Measurements from ENCODE around the gene DSCAML1.

Gene DSCAML1

DNA sequence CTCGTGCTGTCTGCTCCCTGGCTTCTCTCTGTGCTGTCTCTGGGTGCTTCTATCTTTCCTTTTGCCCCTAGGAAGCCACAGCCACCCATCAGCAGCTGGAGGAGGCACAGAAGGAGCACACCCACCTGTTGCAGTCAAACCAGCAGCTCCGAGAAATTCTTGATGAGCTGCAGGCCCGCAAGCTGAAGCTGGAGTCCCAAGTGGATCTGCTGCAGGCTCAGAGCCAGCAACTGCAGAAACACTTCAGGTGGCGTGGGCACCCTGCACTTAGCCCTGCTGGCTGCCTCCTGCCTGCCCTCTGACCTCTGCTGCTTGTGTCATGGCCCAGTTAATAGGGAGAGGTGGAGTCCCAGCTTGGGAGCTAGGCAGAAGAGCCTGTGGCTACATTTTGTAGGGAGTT, 401.5 kb downstream of the DSCAML1 start:
- DNase-seq (ENCODE audit: low spot score): no peak
- TF ChIP-seq, protein P1, sequence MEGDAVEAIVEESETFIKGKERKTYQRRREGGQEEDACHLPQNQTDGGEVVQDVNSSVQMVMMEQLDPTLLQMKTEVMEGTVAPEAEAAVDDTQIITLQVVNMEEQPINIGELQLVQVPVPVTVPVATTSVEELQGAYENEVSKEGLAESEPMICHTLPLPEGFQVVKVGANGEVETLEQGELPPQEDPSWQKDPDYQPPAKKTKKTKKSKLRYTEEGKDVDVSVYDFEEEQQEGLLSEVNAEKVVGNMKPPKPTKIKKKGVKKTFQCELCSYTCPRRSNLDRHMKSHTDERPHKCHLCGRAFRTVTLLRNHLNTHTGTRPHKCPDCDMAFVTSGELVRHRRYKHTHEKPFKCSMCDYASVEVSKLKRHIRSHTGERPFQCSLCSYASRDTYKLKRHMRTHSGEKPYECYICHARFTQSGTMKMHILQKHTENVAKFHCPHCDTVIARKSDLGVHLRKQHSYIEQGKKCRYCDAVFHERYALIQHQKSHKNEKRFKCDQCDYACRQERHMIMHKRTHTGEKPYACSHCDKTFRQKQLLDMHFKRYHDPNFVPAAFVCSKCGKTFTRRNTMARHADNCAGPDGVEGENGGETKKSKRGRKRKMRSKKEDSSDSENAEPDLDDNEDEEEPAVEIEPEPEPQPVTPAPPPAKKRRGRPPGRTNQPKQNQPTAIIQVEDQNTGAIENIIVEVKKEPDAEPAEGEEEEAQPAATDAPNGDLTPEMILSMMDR (IDR thresholded peaks at IDR 0.05; ENCODE audit: extremely low read depth, insufficient read depth, missing control alignments): no peak
- in situ Hi-C loops (cut with MboI; ENCODE audit: low pct_unique_long_range_greater_than_20kb, low sequenced_read_pairs, unreplicated experiment): no loop called here

DNA sequence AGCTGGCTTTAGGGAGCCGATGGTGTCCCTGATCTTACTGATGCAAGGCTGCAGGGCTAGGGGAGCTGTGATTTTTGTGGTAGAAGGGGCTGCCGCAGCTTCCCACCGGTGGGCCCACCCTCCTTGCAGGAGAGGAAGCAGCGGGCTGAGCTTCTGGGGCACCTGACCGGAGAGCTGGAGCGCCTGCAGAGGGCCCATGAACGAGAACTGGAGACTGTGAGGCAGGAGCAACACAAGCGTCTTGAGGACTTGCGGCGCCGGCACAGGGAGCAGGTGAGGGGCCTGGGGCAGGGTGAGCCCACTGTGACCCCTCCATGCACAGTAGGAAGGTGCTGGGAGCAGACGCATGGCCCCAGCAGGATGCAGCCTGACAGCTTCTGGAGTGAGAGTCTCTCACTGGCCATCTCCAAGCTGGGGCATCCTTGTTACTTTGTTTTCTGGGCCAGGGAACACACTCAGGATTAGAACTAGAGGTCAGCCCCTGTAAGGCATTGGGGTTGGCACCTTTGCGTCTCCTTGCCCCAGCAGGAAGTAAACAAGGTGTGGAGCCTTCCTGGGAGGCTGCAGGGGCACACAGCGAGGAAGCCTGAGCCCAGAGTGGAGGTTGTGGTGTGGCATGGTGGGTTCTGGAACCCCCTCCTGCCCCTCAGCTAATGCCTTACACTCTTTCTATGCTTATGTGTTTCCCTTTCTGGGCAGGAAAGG, 402.6 kb downstream of the DSCAML1 start:
- in situ Hi-C loops (cut with MboI; ENCODE audit: low pct_unique_long_range_greater_than_20kb, low sequenced_read_pairs, unreplicated experiment): no loop called here
- DNase-seq (ENCODE audit: low spot score): no peak
- TF ChIP-seq, protein P1 (IDR thresholded peaks at IDR 0.05; ENCODE audit: extremely low read depth, insufficient read depth, missing control alignments): no peak

DNA sequence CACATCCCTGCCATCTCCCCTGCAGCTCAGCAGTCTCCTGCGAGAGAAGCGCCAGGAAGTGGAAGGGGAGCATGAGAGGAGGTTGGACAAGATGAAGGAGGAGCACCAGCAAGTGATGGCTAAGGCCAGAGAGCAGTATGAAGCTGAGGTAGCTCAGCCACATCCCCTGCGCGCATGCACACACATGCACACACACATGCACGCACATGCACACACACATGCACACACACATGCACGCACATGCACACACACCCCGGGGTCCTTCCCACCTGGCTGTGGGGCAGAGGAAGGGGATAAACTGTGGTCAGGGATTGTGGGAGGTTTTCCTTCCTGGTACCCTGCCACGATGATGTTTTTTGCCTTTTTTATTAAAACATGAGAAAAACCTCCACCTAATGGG, 404.0 kb downstream of the DSCAML1 start:
- in situ Hi-C loops (cut with MboI; ENCODE audit: low pct_unique_long_range_greater_than_20kb, low sequenced_read_pairs, unreplicated experiment): no loop called here
- no peak for DNase-seq (ENCODE audit: low spot score)
- TF ChIP-seq, protein P1 (IDR thresholded peaks at IDR 0.05; ENCODE audit: extremely low read depth, insufficient read depth, missing control alignments): no peak

DNA sequence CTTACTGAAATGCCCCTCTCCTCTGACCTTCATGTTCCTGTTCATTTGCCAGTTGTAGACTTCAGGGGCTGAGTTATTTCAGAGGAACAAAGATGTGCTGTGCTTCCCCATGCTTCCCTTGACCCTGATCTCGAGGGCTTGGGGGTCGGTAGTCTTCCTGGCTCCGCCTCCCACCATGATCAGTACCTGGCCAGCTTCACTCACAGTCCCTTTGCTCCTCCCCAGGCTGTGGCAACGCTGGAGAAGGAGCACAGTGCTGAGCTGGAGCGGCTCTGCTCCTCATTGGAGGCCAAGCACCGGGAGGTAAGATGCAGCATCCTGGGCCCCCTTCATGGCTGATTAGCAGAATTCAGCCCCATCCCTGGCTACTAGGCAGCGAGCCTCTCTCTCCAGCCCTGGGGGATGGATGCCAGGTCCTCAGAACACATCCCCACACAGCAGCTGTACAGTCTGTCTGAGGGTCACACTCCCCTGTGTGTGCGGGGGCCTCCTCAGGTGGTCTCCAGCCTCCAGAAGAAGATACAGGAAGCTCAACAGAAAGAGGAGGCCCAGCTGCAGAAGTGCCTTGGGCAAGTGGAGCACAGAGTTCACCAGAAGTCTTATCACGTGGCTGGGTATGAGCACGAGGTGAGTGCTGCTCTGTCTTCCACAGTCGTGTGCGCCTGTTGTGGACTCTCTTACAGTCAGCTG, 404.9 kb downstream of the DSCAML1 start:
- in situ Hi-C loops (cut with MboI; ENCODE audit: low pct_unique_long_range_greater_than_20kb, low sequenced_read_pairs, unreplicated experiment): no loop called here
- TF ChIP-seq, protein P1 (IDR thresholded peaks at IDR 0.05; ENCODE audit: extremely low read depth, insufficient read depth, missing control alignments): no peak
- no peak for DNase-seq (ENCODE audit: low spot score)

DNA sequence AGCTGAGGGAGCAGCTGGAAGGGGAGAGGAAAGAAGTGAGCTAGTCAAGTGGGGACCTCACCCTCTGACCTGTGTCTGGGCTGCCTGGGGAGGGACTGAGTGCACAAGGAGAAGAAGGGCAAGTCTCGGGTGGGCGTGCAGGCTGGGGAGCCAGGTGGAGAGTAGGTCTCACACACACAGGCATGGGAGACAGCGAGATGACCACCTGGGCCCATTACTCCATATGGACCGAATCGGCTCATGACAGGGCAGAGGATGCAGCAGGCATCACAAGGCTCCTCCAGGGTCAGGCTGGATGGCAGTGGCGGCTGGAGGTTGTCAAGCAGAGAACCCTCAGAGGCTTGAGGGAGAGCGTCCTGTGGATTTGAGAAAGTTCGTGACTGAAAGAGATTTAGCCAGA, 405.8 kb downstream of the DSCAML1 start:
- TF ChIP-seq, protein P1 (IDR thresholded peaks at IDR 0.05; ENCODE audit: extremely low read depth, insufficient read depth, missing control alignments): no peak
- in situ Hi-C loops (cut with MboI; ENCODE audit: low pct_unique_long_range_greater_than_20kb, low sequenced_read_pairs, unreplicated experiment): no loop called here
- no peak for DNase-seq (ENCODE audit: low spot score)

DNA sequence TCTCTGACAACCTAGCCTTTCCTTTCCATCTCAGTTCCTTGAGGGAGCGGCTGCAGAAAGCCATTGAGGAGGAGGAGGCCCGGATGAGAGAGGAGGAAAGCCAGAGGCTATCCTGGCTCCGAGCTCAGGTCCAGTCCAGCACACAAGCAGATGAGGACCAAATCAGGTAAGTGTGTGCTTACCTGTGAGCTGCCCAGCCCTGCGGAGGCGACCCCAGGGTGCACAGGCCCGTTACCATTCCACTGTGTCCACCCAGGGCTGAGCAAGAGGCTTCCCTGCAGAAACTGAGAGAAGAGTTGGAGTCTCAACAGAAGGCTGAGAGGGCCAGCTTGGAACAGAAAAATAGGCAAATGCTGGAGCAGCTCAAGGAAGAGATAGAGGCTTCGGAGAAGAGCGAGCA, 406.3 kb downstream of the DSCAML1 start:
- no peak for DNase-seq (ENCODE audit: low spot score)
- in situ Hi-C loops (cut with MboI; ENCODE audit: low pct_unique_long_range_greater_than_20kb, low sequenced_read_pairs, unreplicated experiment): no loop called here
- TF ChIP-seq, protein P1 (IDR thresholded peaks at IDR 0.05; ENCODE audit: extremely low read depth, insufficient read depth, missing control alignments): no peak
